Naive thymus-derived CD4-positive, alpha-beta T cell (primary cell): ENCODE data around the gene MSLN. TPM values are rescaled to one million over a fixed set of nuclear protein-coding genes. Genes with fewer than 3 reads are reported as not detected.

Experiments
- ATAC-seq: fragments of 150-1000 bp; cut with Tn5 transposase; 2 replicates; pipeline ENCODE4 v1.10.0; 2021; ENCODE audit warnings: mild to moderate bottlenecking, moderate library complexity
- CTCF ChIA-PET: fragments of 350-600 bp; sonication (Branson Sonifier 250); formaldehyde crosslinking; loops from one replicate; lab custom pipeline; 2021; ENCODE audit warnings: antibody characterized with exemption; lab: Charles Lee
- POLR2A ChIA-PET: fragments of 350-600 bp; sonication (Branson Sonifier 250); formaldehyde crosslinking; loops from one replicate; lab custom pipeline; 2021; ENCODE audit warnings: antibody characterized with exemption, inconsistent platforms; lab: Charles Lee
- DNase-seq, 9 donors: peaks; one replicate each; pipeline versions ENCODE4 v3.0.0 to v3.0.0-alpha.2; 2020 to 2022; ENCODE audit warnings: mixed read lengths in 1 of 9
- H3K27ac ChIP-seq: one replicate; pipeline ENCODE4 v1.7.0; 2013; ENCODE audit warnings: mild to moderate bottlenecking, low read depth, low read length, moderate library complexity
- H3K27me3 ChIP-seq, 2 donors: one replicate each; pipeline ENCODE4 v1.7.0; 2013; ENCODE audit warnings: low read length in 2 of 2, mild to moderate bottlenecking in 2 of 2, moderate library complexity in 2 of 2; ENCODE audit not compliant: control insufficient read depth in 2 of 2, insufficient read depth in 2 of 2
- H3K36me3 ChIP-seq, 3 experiments: 1 replicate in 2 of 3; 2 replicates in 1 of 3; pipeline ENCODE4 v1.7.0; 2013; ENCODE audit warnings: low read length in 3 of 3, mild to moderate bottlenecking in 3 of 3, moderate library complexity in 1 of 3; ENCODE audit not compliant: insufficient read depth in 3 of 3, control insufficient read depth in 2 of 3
- H3K4me1 ChIP-seq, 2 donors: one replicate each; pipeline ENCODE4 v1.7.0; 2013; ENCODE audit warnings: low read length in 2 of 2, mild to moderate bottlenecking in 2 of 2, moderate library complexity in 1 of 2; ENCODE audit not compliant: control insufficient read depth in 2 of 2, insufficient read depth in 2 of 2
- H3K4me3 ChIP-seq: 2 replicates; pipeline ENCODE4 v1.7.0; 2013; ENCODE audit warnings: mild to moderate bottlenecking, low read length
- H3K9me3 ChIP-seq, 3 experiments: 1 replicate in 2 of 3; 2 replicates in 1 of 3; pipeline ENCODE4 v1.7.0; 2013; ENCODE audit warnings: low read length in 3 of 3; ENCODE audit not compliant: control insufficient read depth in 2 of 3
- H3K27ac Mint-ChIP-seq, 9 donors: one replicate each; pipeline ENCODE4 v1.8.0; 2020 to 2022; ENCODE audit warnings: mixed read lengths in 9 of 9, mild to moderate bottlenecking in 8 of 9, moderate library complexity in 5 of 9, inconsistent platforms in 2 of 9
- H3K27me3 Mint-ChIP-seq, 5 donors: one replicate each; pipeline ENCODE4 v1.8.0; 2021 to 2022; ENCODE audit warnings: mixed read lengths in 5 of 5, mild to moderate bottlenecking in 1 of 5
- H3K36me3 Mint-ChIP-seq, 5 donors: one replicate each; pipeline ENCODE4 v1.8.0; 2020 to 2022; ENCODE audit warnings: mixed read lengths in 5 of 5, mild to moderate bottlenecking in 3 of 5, inconsistent platforms in 1 of 5
- H3K4me1 Mint-ChIP-seq, 7 donors: one replicate each; pipeline ENCODE4 v1.8.0; 2020 to 2022; ENCODE audit warnings: mixed read lengths in 7 of 7, mild to moderate bottlenecking in 3 of 7, inconsistent platforms in 1 of 7
- H3K4me3 Mint-ChIP-seq, 10 donors: one replicate each; pipeline ENCODE4 v1.8.0; 2020 to 2022; ENCODE audit warnings: mild to moderate bottlenecking in 10 of 10, mixed read lengths in 10 of 10, moderate library complexity in 6 of 10, inconsistent platforms in 2 of 10
- H3K9me3 Mint-ChIP-seq, 11 donors: one replicate each; pipeline ENCODE4 v1.8.0; 2020 to 2022; ENCODE audit warnings: mixed read lengths in 11 of 11, mild to moderate bottlenecking in 4 of 11, inconsistent platforms in 1 of 11, moderate library complexity in 1 of 11
- intact Hi-C, 2 donors: fragments of 100-400 bp; cut with micrococcal nuclease; formaldehyde crosslinking; loops; one replicate each; pipeline ENCODE4 v1.15.1; 2023
- polyA plus RNA-seq, 2 donors: library from polyadenylated mRNA; unstranded; fragments of 300-500 nt; fragmentation: Illumina TruSeq; gene quantifications; one replicate each; pipeline ENCODE4 v1.2.3, GENCODE V29; 2021
- total RNA-seq, 6 experiments: library from RNA in 5 of 6; stranded (reverse) in 5 of 6; gene quantifications; 1 replicate in 5 of 6; 2 replicates in 1 of 6; pipeline ENCODE4 v1.2.3 and lab custom pipeline; 2021 to 2026

MSLN gene
- total and polyA plus RNA-seq, 7 experiments from 2014 or later = 0.64 TPM; not detected in 6

GRCh38 chr16:725463-726187, 34.9 kb upstream of the MSLN start:
- no peaks in the 10 kb centered on the region for H3K9me3 Mint-ChIP-seq
- peak overlapping the region in 2 of 9 donors; percentile 32 to 33 for H3K27ac Mint-ChIP-seq
- CTCF ChIA-PET = interaction anchor here (0.8 to 1.8 kb wide), 6 partner anchors 8 to 336 kb away, joined by 3 to 5 read pairs (median 4); partner anchors contain the start of gene CIAO3
- DNase-seq (no peak), ATAC-seq (no peak)
- H3K36me3 Mint-ChIP-seq = no peaks in the 10 kb centered on the region
- Histone ChIP-seq H3K9me3 (no peaks in the 10 kb centered on the region), H3K27ac (no peak overlapping the region), H3K4me3 (no peak overlapping the region), H3K27me3 (no peaks in the 10 kb centered on the region), H3K36me3 (no peaks in the 10 kb centered on the region), H3K4me1 (peaks cover 12 to 15% of the 10 kb centered on the region in 2 donors)
- H3K4me3 Mint-ChIP-seq = peak overlapping the region in 4 of 10 donors; percentile 11 to 87 (median 26)
- H3K4me1 Mint-ChIP-seq = peaks cover 0 to 10% (median 4%) of the 10 kb centered on the region in 7 donors
- POLR2A ChIA-PET = interaction anchor here (0.9 to 1.4 kb wide), 3 partner anchors 9 to 15 kb away, joined by 3 to 5 read pairs (median 3); partner anchors contain the start of gene CIAO3
- intact Hi-C loops = loop anchor here (2.0 to 5.0 kb wide), 2 partner anchors 15 to 588 kb away; partner anchors contain the start of genes CIAO3 (in 1 of the 2) and NPRL3 (in 1 of the 2)
- peaks cover 0 to 6% (median 0%) of the 10 kb centered on the region in 5 donors for H3K27me3 Mint-ChIP-seq

GRCh38 chr16:726188-726437, 34.4 kb upstream of the MSLN start:
- peak overlapping the region in 6 of 10 donors; percentile 11 to 87 (median 69) for H3K4me3 Mint-ChIP-seq
- intact Hi-C loops = loop anchor here (2.0 to 5.0 kb wide), 2 partner anchors 15 to 589 kb away; partner anchors contain the start of genes CIAO3 (in 1 of the 2) and NPRL3 (in 1 of the 2)
- CTCF ChIA-PET = interaction anchor here (0.8 to 1.8 kb wide), 4 partner anchors 9 to 336 kb away, joined by 3 to 5 read pairs (median 4); partner anchors contain the start of gene CIAO3
- H3K4me1 ChIP-seq = peaks cover 9 to 15% of the 10 kb centered on the region in 2 donors
- no peaks in the 10 kb centered on the region for H3K36me3 Mint-ChIP-seq
- H3K27me3 ChIP-seq = no peaks in the 10 kb centered on the region
- H3K9me3 Mint-ChIP-seq = no peaks in the 10 kb centered on the region
- no peaks in the 10 kb centered on the region for H3K9me3 ChIP-seq
- H3K4me3 ChIP-seq = no peak overlapping the region
- no peak for ATAC-seq
- H3K36me3 ChIP-seq = no peaks in the 10 kb centered on the region
- DNase-seq = no peak
- no peak overlapping the region for H3K27ac Mint-ChIP-seq
- POLR2A ChIA-PET = interaction anchor here (1.0 to 1.4 kb wide), 3 partner anchors 8 to 31 kb away, joined by 3 to 5 read pairs (median 3); partner anchors contain the start of gene CIAO3
- H3K27me3 Mint-ChIP-seq = peaks cover 0 to 6% (median 0%) of the 10 kb centered on the region in 5 donors
- H3K4me1 Mint-ChIP-seq = peaks cover 0 to 10% (median 4%) of the 10 kb centered on the region in 7 donors
- H3K27ac ChIP-seq = no peak overlapping the region

GRCh38 chr16:726438-727290, 33.9 kb upstream of the MSLN start, which contains the start of the genes CCDC78 and HAGHL:
Gene CCDC78 (minus strand): TSS chr16:726443. CDS start chr16:726367, 76 bp downstream.
Gene HAGHL (plus strand): TSS chr16:727106. CDS start chr16:727510, 404 bp downstream.
- Histone ChIP-seq H3K4me3 (peak within 1 kb of the TSS; percentile 65), H3K4me1 (peaks cover 7 to 13% of the 10 kb centered on the region in 2 donors), H3K27me3 (no peaks in the 10 kb centered on the region), H3K9me3 (no peaks in the 10 kb centered on the region), H3K27ac (peak within 1 kb of the TSS; percentile 61), H3K36me3 (no peaks in the 10 kb centered on the region)
- ATAC-seq (peak; percentile 46), DNase-seq (peak in 3 of 9 donors; percentile 40 to 72 (median 43))
- intact Hi-C loops = loop anchor here (1.0 to 5.0 kb wide), 3 partner anchors 11 to 589 kb away; partner anchors contain the start of genes CIAO3 (in 1 of the 2), METRN (in 1 of the 2) and NPRL3 (in 1 of the 2)
- Mint-ChIP-seq H3K27me3 (peaks cover 0 to 6% (median 0%) of the 10 kb centered on the region in 5 donors), H3K27ac (peak within 1 kb of the TSS in 2 of 9 donors; percentile 32 to 33), H3K36me3 (no peaks in the 10 kb centered on the region), H3K4me3 (peak within 1 kb of the TSS; percentile 59 to 87 (median 70)), H3K9me3 (no peaks in the 10 kb centered on the region), H3K4me1 (peaks cover 0 to 10% (median 4%) of the 10 kb centered on the region in 7 donors)
- POLR2A ChIA-PET = interaction anchor here (0.5 to 1.7 kb wide), 7 partner anchors 8 to 883 kb away, joined by 3 to 5 read pairs (median 3); partner anchors contain the start of genes CIAO3 and WDR24
- CTCF ChIA-PET = interaction anchor here (0.6 to 1.8 kb wide), 4 partner anchors 9 to 67 kb away, joined by 3 to 5 read pairs (median 4); partner anchors contain the start of gene CIAO3

GRCh38 chr16:727291-727977, 33.1 kb upstream of the MSLN start:
- ChIA-PET POLR2A (interaction anchor here (0.5 to 1.7 kb wide), 7 partner anchors 8 to 882 kb away, joined by 3 to 5 read pairs (median 3); partner anchors contain the start of genes CIAO3 and WDR24), CTCF (interaction anchor here (0.6 to 1.3 kb wide), 2 partner anchors 15 to 68 kb away, joined by 3 to 6 read pairs; no protein-coding TSS in a partner anchor)
- H3K9me3 ChIP-seq = no peaks in the 10 kb centered on the region
- Mint-ChIP-seq H3K4me1 (peaks cover 0 to 6% (median 4%) of the 10 kb centered on the region in 7 donors), H3K27ac (no peak overlapping the region), H3K9me3 (no peaks in the 10 kb centered on the region), H3K27me3 (peaks cover 0 to 6% (median 0%) of the 10 kb centered on the region in 5 donors), H3K36me3 (no peaks in the 10 kb centered on the region), H3K4me3 (peak overlapping the region in 8 of 10 donors; percentile 33 to 87 (median 50))
- intact Hi-C loops = loop anchor here (1.0 to 5.0 kb wide), 3 partner anchors 12 to 590 kb away; partner anchors contain the start of genes CIAO3 (in 1 of the 2), METRN (in 1 of the 2) and NPRL3 (in 1 of the 2)
- H3K36me3 ChIP-seq = peaks cover 0 to 3% (median 0%) of the 10 kb centered on the region in 3 experiments
- H3K27me3 ChIP-seq = no peaks in the 10 kb centered on the region
- ATAC-seq (peak; percentile 19), DNase-seq (peak in 1 of 9 donors; percentile 42)
- peak overlapping the region; percentile 61 for H3K27ac ChIP-seq
- H3K4me3 ChIP-seq = peak overlapping the region; percentile 65
- H3K4me1 ChIP-seq = peaks cover 0 to 12% of the 10 kb centered on the region in 2 donors

- Histone ChIP-seq H3K4me1 (peaks cover 0 to 12% of the 10 kb centered on the region in 2 donors), H3K4me3 (peak overlapping the region; percentile 39), H3K27me3 (no peaks in the 10 kb centered on the region), H3K27ac (peak overlapping the region; percentile 21), H3K9me3 (no peaks in the 10 kb centered on the region), H3K36me3 (peaks cover 0 to 11% (median 0%) of the 10 kb centered on the region in 3 experiments)
- Mint-ChIP-seq H3K27ac (no peak overlapping the region), H3K36me3 (no peaks in the 10 kb centered on the region), H3K4me3 (peak overlapping the region in 5 of 10 donors; percentile 25 to 87 (median 42)), H3K9me3 (no peaks in the 10 kb centered on the region), H3K27me3 (peaks cover 0 to 6% (median 0%) of the 10 kb centered on the region in 5 donors), H3K4me1 (no peaks in the 10 kb centered on the region)
- ChIA-PET CTCF (interaction anchor here (0.6 to 1.3 kb wide), 2 partner anchors 15 to 16 kb away, joined by 4 to 6 read pairs; no protein-coding TSS in a partner anchor), POLR2A (interaction anchor here (0.7 to 1.7 kb wide), 4 partner anchors 9 to 33 kb away, joined by 3 to 7 read pairs (median 5); partner anchors contain the start of gene CIAO3)
- ATAC-seq = peak; percentile 85
- peak in 7 of 9 donors; percentile 46 to 64 (median 55) for DNase-seq
- intact Hi-C loops = loop anchor here in 1 of 2 donors (1.0 to 5.0 kb wide), 3 partner anchors 13 to 591 kb away; partner anchors contain the start of gene NPRL3
Measured at GRCh38 chr16:728131-728889, 32.2 kb upstream of the MSLN start.
